SK-N-SH (cell line): ENCODE data around the gene BCAN. TPM values are rescaled to one million over a fixed set of nuclear protein-coding genes. Genes with fewer than 3 reads are reported as not detected.

Source experiments
- CTCF ChIA-PET: fragments of 300-600, 350-600 bp; formaldehyde crosslinking; extraction: SDS; loops from one replicate; lab custom pipeline; 2021; lab: Yijun Ruan, JAX
- POLR2A ChIA-PET: fragments of 350-600 bp; sonication (Branson Sonifier 250); formaldehyde crosslinking; extraction: SDS; loops from one replicate; lab custom pipeline; 2020; ENCODE audit warnings: antibody characterized with exemption, inconsistent platforms; lab: Yijun Ruan, JAX
- DNase-seq: peaks from one replicate; pipeline ENCODE4 v3.0.0; 2012
- H2AFZ ChIP-seq: fragments of 200-600 bp; sonication (generic); 2 replicates; pipeline ENCODE4 v1.8.1; 2016; ENCODE audit warnings: antibody characterized with exemption, mild to moderate bottlenecking, low read depth
- H3F3A ChIP-seq: fragments of 200-600 bp; sonication (generic); replicated peaks from 2 replicates; pipeline ENCODE3; 2016; ENCODE audit warnings: antibody characterized with exemption, mild to moderate bottlenecking; ENCODE audit not compliant: insufficient read depth
- H3K27ac ChIP-seq, 2 experiments: fragments of 200-500 bp in 1 of 2; fragments of 200-600 bp in 1 of 2; sonication (Bioruptor generic) in 1 of 2; sonication (generic), shearing (Covaris generic) in 1 of 2; 2 replicates each; pipeline versions ENCODE4 v1.5.1 to v1.6.1; 2014 to 2016; ENCODE audit warnings: low read depth in 2 of 2, inconsistent platforms in 1 of 2, low read length in 1 of 2, mild to moderate bottlenecking in 1 of 2, mixed read lengths in 1 of 2
- H3K27me3 ChIP-seq: fragments of 200-600 bp; sonication (generic), shearing (Covaris generic); 2 replicates; pipeline ENCODE4 v1.6.1; 2016; ENCODE audit warnings: mixed run types; ENCODE audit not compliant: insufficient read depth
- H3K36me3 ChIP-seq, 2 experiments: fragments of 200-500 bp in 1 of 2; fragments of 200-600 bp in 1 of 2; sonication (Bioruptor generic) in 1 of 2; sonication (generic) in 1 of 2; replicated peaks in 1 of 2; 2 replicates each; pipeline versions ENCODE3 to v1.5.1; 2014 to 2016; ENCODE audit warnings: low read length in 1 of 2, mild to moderate bottlenecking in 1 of 2; ENCODE audit not compliant: insufficient read depth in 2 of 2, control insufficient read depth in 1 of 2
- H3K4me1 ChIP-seq, 2 experiments: fragments of 200-500 bp in 1 of 2; fragments of 200-600 bp in 1 of 2; sonication (Bioruptor generic) in 1 of 2; sonication (generic), shearing (Covaris generic) in 1 of 2; 2 replicates each; pipeline versions ENCODE4 v1.5.1 to v1.6.1; 2014 to 2016; ENCODE audit warnings: low read depth in 1 of 2, low read length in 1 of 2, mixed run types in 1 of 2; ENCODE audit not compliant: insufficient read depth in 2 of 2, control insufficient read depth in 1 of 2
- H3K4me2 ChIP-seq: fragments of 200-600 bp; sonication (generic), shearing (Covaris generic); 2 replicates; pipeline ENCODE4 v1.6.1; 2017; ENCODE audit warnings: mixed run types
- H3K4me3 ChIP-seq, 2 experiments: fragments of 200-500 bp in 1 of 2; fragments of 200-600 bp in 1 of 2; sonication (Bioruptor generic) in 1 of 2; sonication (generic), shearing (Covaris generic) in 1 of 2; 2 replicates each; pipeline versions ENCODE4 v1.5.1 to v1.8.1; 2014 to 2016; ENCODE audit warnings: low read depth in 2 of 2, inconsistent platforms in 1 of 2, low read length in 1 of 2, mild to moderate bottlenecking in 1 of 2, mixed read lengths in 1 of 2, moderate library complexity in 1 of 2
- H3K79me2 ChIP-seq: fragments of 200-600 bp; sonication (generic); 2 replicates; pipeline ENCODE4 v1.8.1; 2017; ENCODE audit warnings: mild to moderate bottlenecking; ENCODE audit not compliant: insufficient read depth
- H3K9ac ChIP-seq: fragments of 200-600 bp; sonication (generic); 2 replicates; pipeline ENCODE4 v1.6.1; 2017; ENCODE audit warnings: mixed run types
- H3K9me2 ChIP-seq: fragments of 200-600 bp; sonication (generic); 2 replicates; pipeline ENCODE4 v1.6.1; 2017; ENCODE audit warnings: mixed run types
- H3K9me3 ChIP-seq: fragments of 200-600 bp; sonication (generic); 2 replicates; pipeline ENCODE4 v1.6.1; 2017; ENCODE audit warnings: mixed run types, mild to moderate bottlenecking, moderate library complexity
- H4K20me1 ChIP-seq: fragments of 200-600 bp; sonication (generic); 2 replicates; pipeline ENCODE4 v1.6.1; 2017; ENCODE audit warnings: mild to moderate bottlenecking, mixed run types; ENCODE audit not compliant: insufficient read depth
- CHD2 ChIP-seq: fragments of 150-350 bp; IDR thresholded peaks from 2 replicates; pipeline ENCODE4 v1.6.1; 2018; ENCODE audit warnings: low read length; ENCODE audit not compliant: partially characterized antibody
- EP300 ChIP-seq, 2 experiments: IDR thresholded peaks; 2 replicates each; pipeline versions ENCODE4 v1.4.0 to v1.6.1; 2012; ENCODE audit warnings: borderline replicate concordance in 1 of 2, low read depth in 1 of 2, low read length in 1 of 2
- FOXJ3 ChIP-seq: sonication (generic); formaldehyde crosslinking; IDR thresholded peaks from 2 replicates; pipeline ENCODE4 v1.5.1; 2020; ENCODE audit warnings: mild to moderate bottlenecking, missing genetic modification reagents
- FOXM1 ChIP-seq: IDR thresholded peaks from 2 replicates; pipeline ENCODE4 v1.4.0; 2012; ENCODE audit warnings: low read depth, mild to moderate bottlenecking
- GATA2 ChIP-seq: sonication (generic); formaldehyde crosslinking; IDR thresholded peaks from 2 replicates; pipeline ENCODE4 v1.5.0; 2020; ENCODE audit warnings: mild to moderate bottlenecking, missing genetic modification reagents
- JUND ChIP-seq: IDR thresholded peaks from 2 replicates; pipeline ENCODE4 v1.4.0; 2012
- MAX ChIP-seq: IDR thresholded peaks from 2 replicates; pipeline ENCODE4 v1.4.0; 2012; ENCODE audit warnings: low read depth
- MEF2A ChIP-seq: IDR thresholded peaks from 2 replicates; pipeline ENCODE4 v1.4.0; 2012; ENCODE audit warnings: low read depth, borderline replicate concordance
- MXI1 ChIP-seq: IDR thresholded peaks from 2 replicates; pipeline ENCODE4 v1.6.1; 2012; ENCODE audit warnings: mild to moderate bottlenecking, low read depth, low read length, improper control_type of control experiment
- NFIC ChIP-seq: IDR thresholded peaks from 2 replicates; pipeline ENCODE4 v1.4.0; 2012; ENCODE audit warnings: borderline replicate concordance
- POLR2AphosphoS5 ChIP-seq: IDR thresholded peaks from 2 replicates; pipeline ENCODE4 v1.6.1; 2012; ENCODE audit warnings: low read depth, low read length
- RAD21 ChIP-seq: IDR thresholded peaks from 2 replicates; pipeline ENCODE4 v1.6.1; 2012; ENCODE audit warnings: mild to moderate bottlenecking, low read length
- RCOR1 ChIP-seq: fragments of 150-350 bp; IDR thresholded peaks from 2 replicates; pipeline ENCODE4 v1.6.1; 2017; ENCODE audit warnings: antibody characterized with exemption, low read length
- RFX5 ChIP-seq: IDR thresholded peaks from 2 replicates; pipeline ENCODE4 v1.6.1; 2012; ENCODE audit warnings: mild to moderate bottlenecking, improper control_type of control experiment, low read length
- RXRA ChIP-seq: IDR thresholded peaks from 2 replicates; pipeline ENCODE4 v1.4.0; 2012; ENCODE audit warnings: low read depth, mild to moderate bottlenecking, borderline replicate concordance
- SMC3 ChIP-seq: IDR thresholded peaks from 2 replicates; pipeline ENCODE4 v1.6.1; 2012; ENCODE audit warnings: low read depth, low read length, improper control_type of control experiment
- TAF1 ChIP-seq: IDR thresholded peaks from 2 replicates; pipeline ENCODE4 v1.6.1; 2012; ENCODE audit warnings: low read depth, mild to moderate bottlenecking, low read length, moderate library complexity, borderline replicate concordance
- TCF12 ChIP-seq: IDR thresholded peaks from 2 replicates; pipeline ENCODE4 v1.4.0; 2012
- USF2 ChIP-seq: fragments of 150-350 bp; IDR thresholded peaks from 2 replicates; pipeline ENCODE4 v1.6.1; 2017; ENCODE audit warnings: antibody characterized with exemption, low read length, low read depth, borderline replicate concordance
- YY1 ChIP-seq: IDR thresholded peaks from 2 replicates; pipeline ENCODE4 v1.4.0; 2012; ENCODE audit warnings: low read depth, mild to moderate bottlenecking
- WGBS: methylation state at CpG from one replicate; pipeline ENCODE4 v1.1.6; 2017; ENCODE audit warnings: low lambda C conversion rate; 5-methylcytosine and 5-hydroxymethylcytosine counted together
- polyA plus RNA-seq, 3 experiments: library from polyadenylated mRNA; depleted of rRNA; stranded (reverse); fragments of >200 nt; gene quantifications; 2 replicates each; pipeline ENCODE4 v1.2.3, GENCODE V29; 2012
- TF ChIP-seq, protein P1 (sequence below): fragments of 150-350 bp; IDR thresholded peaks from 2 replicates; pipeline ENCODE4 v1.6.1; 2016; ENCODE audit warnings: mild to moderate bottlenecking, low read depth, low read length

BCAN gene
- polyA plus RNA-seq, 1 of the 3 experiments (the other 2 are of a cell fraction): 0.25 TPM

DNA sequence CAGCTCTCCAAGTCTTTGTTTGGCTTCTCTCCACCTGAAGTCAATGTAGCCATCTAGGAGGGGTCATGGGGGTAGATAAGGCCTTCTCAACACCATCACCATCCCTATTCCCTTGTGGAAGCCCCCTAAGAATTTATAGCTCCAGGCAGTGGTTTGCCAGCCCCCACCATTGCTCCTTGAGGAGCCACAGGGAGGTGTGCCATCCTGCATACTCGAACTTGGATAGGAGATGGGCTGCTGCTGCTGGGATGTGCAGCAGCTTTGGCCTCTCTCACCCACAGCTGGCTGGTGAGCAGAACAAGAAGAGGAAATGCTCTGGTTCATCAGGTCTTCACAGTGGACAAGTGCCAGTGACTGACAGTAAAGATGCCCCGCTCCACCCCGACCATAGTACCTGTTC, 45.5 kb upstream of the BCAN start:
- no peak for DNase-seq
- Histone ChIP-seq H3K27me3 (no peaks in the 10 kb centered on the region), H3K36me3 (peaks cover 47 to 63% of the 10 kb centered on the region in 2 experiments), H3K9me3 (no peaks in the 10 kb centered on the region), H2AFZ (no peak overlapping the region), H4K20me1 (no peaks in the 10 kb centered on the region), H3F3A (peaks cover 15% of the 10 kb centered on the region), H3K27ac (no peak overlapping the region), H3K4me3 (no peak overlapping the region), H3K4me1 (peaks cover 4 to 16% of the 10 kb centered on the region in 2 experiments; a peak in 2 of 4 replicates), H3K4me2 (no peak overlapping the region), H3K9me2 (no peaks in the 10 kb centered on the region), H3K9ac (no peak overlapping the region), H3K79me2 (peaks cover 45% of the 10 kb centered on the region)
- 73% methylated on average over 3 of the region's 3 CpGs for WGBS
- POLR2A ChIA-PET: interaction anchor here (0.5 to 0.9 kb wide), 2 partner anchors 16 to 286 kb away, joined by 3 read pairs; no protein-coding TSS in a partner anchor
- TF ChIP-seq USF2 (no peak), JUND (no peak), GATA2 (no peak), NFIC (no peak)
- CTCF ChIA-PET: interaction anchor here (1.7 to 5.6 kb wide), 2 partner anchors 12 to 13 kb away, joined by 6 to 28 read pairs; no protein-coding TSS in a partner anchor

DNA sequence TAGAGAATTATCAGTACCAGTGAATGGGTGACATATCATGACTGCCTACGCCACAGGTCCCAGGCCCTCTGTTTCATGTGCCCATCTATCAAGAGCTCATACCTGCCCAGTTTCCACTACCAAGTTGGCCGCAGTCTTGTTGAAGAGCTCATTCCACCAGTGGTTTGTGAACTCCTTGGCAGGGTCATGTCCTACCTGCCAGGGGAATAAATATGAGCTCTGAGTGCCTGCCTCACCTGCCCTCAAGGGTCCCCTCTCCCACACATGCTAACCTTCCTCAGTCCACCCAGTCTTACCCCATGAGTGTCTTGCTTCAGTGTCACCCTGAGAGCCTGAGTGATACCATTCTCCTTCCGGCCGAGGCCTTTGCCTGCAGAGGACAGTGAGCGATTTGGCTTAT, 43.8 kb upstream of the BCAN start:
- Histone ChIP-seq H3K4me3 (no peak overlapping the region), H3K4me1 (peaks cover 6 to 9% of the 10 kb centered on the region in 2 experiments; a peak in 2 of 4 replicates), H3K9me2 (no peaks in the 10 kb centered on the region), H3K27ac (no peak overlapping the region), H3K27me3 (no peaks in the 10 kb centered on the region), H3K4me2 (no peak overlapping the region), H4K20me1 (no peaks in the 10 kb centered on the region), H3K36me3 (peaks cover 47 to 57% of the 10 kb centered on the region in 2 experiments), H3K9ac (no peak overlapping the region)
- POLR2A ChIA-PET: interaction anchor here (1.1 kb wide), 1 partner anchor 97 kb away, joined by 3 read pairs; no protein-coding TSS in a partner anchor
- 93% methylated on average over 5 of the region's 5 CpGs for WGBS
- DNase-seq: no peak
- no peak for TF ChIP-seq MEF2A
- no peak for TF ChIP-seq FOXM1
- no peak for TF ChIP-seq FOXJ3 (CRISPR knock-in tag)
- no peak for TF ChIP-seq SMC3
- TF ChIP-seq, all 33 proteins: peak for 0
- H2AFZ ChIP-seq: no peak overlapping the region
- peaks cover 19% of the 10 kb centered on the region for H3F3A ChIP-seq
- H3K9me3 ChIP-seq: no peaks in the 10 kb centered on the region
- CTCF ChIA-PET: interaction anchor here (1.1 to 4.4 kb wide), 4 partner anchors 10 to 29 kb away, joined by 4 to 21 read pairs (median 7); no protein-coding TSS in a partner anchor
- H3K79me2 ChIP-seq: peaks cover 32% of the 10 kb centered on the region

DNA sequence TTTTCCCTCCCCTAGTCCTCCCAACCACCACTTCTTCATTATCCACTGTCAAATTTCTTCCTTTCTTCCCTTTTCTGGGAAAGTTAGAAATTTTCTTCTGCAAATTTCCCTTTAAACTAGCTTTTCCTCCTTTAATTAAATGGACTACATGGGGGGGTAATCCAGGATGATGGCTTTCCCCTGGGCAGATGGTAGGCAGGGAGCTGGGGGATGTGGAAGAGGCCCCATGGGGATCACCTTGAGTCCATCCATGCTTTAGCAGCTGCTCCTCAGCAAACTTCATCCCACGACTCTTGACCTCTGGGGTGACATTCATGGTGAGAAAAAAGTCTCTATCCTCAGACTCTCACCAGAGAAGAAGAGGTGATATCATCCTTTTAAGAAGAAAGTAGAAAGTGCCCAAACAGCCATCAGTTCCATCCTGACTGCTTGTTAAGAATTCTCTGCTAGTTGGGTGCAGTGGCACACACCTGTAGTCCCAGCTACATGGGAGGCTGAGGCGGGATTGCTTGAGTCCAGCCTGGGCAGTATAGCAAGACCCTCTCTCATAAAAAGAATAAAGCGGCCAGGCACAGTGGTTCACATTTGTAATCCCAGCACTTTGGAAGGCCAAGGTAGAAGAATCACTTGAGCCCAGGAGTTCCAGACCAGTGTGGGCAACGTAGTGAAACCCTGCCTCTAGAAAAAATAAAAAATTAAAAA, 43.0 kb upstream of the BCAN start:
- no peaks in the 10 kb centered on the region for H4K20me1 ChIP-seq
- H2AFZ ChIP-seq: no peak overlapping the region
- H3F3A ChIP-seq: peaks cover 19% of the 10 kb centered on the region
- H3K79me2 ChIP-seq: peaks cover 32% of the 10 kb centered on the region
- H3K36me3 ChIP-seq: peaks cover 47 to 50% of the 10 kb centered on the region in 2 experiments
- no peaks in the 10 kb centered on the region for H3K9me3 ChIP-seq
- H3K27me3 ChIP-seq: no peaks in the 10 kb centered on the region
- no peak for DNase-seq
- no peak overlapping the region for H3K9ac ChIP-seq
- peaks cover 6 to 9% of the 10 kb centered on the region in 2 experiments; a peak in 2 of 4 replicates for H3K4me1 ChIP-seq
- H3K4me2 ChIP-seq: no peak overlapping the region
- no peak overlapping the region for H3K4me3 ChIP-seq
- no peak overlapping the region for H3K27ac ChIP-seq
- ChIA-PET CTCF (interaction anchor here (0.7 to 4.4 kb wide), 6 partner anchors 10 to 217 kb away, joined by 3 to 21 read pairs (median 5); no protein-coding TSS in a partner anchor), POLR2A (interaction anchor here (0.8 to 1.1 kb wide), 2 partner anchors 10 to 98 kb away, joined by 3 to 4 read pairs; no protein-coding TSS in a partner anchor)
- WGBS: 94% methylated on average over 4 of the region's 4 CpGs
- no peaks in the 10 kb centered on the region for H3K9me2 ChIP-seq
- no peak for TF ChIP-seq CHD2
- TF ChIP-seq MAX: no peak
- no peak for TF ChIP-seq TAF1
- no peak for TF ChIP-seq RXRA
- TF ChIP-seq RCOR1: no peak
- TF ChIP-seq, protein P1, sequence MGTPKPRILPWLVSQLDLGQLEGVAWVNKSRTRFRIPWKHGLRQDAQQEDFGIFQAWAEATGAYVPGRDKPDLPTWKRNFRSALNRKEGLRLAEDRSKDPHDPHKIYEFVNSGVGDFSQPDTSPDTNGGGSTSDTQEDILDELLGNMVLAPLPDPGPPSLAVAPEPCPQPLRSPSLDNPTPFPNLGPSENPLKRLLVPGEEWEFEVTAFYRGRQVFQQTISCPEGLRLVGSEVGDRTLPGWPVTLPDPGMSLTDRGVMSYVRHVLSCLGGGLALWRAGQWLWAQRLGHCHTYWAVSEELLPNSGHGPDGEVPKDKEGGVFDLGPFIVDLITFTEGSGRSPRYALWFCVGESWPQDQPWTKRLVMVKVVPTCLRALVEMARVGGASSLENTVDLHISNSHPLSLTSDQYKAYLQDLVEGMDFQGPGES: no peak
- TF ChIP-seq POLR2AphosphoS5: no peak
- TF ChIP-seq YY1: no peak
- TF ChIP-seq MXI1: no peak
- no peak for TF ChIP-seq RFX5
- no peak for TF ChIP-seq EP300 (IDR thresholded peaks at IDR 0.05; ENCODE audit: borderline replicate concordance in 1 of 2, low read depth in 1 of 2, low read length in 1 of 2)
- TF ChIP-seq RAD21: no peak
- TF ChIP-seq TCF12: no peak
- TF ChIP-seq MEF2A: no peak
